Duodenal mucosa (tissue), 2 donors: ENCODE measurements around the gene OR51B4.

Source experiments
- H3K27ac ChIP-seq: one replicate; pipeline ENCODE4 v1.7.0; 2013; ENCODE audit warnings: low read depth, low read length
- H3K27me3 ChIP-seq, 2 donors: one replicate each; pipeline ENCODE4 v1.7.0; 2013; ENCODE audit warnings: low read length in 2 of 2, control low read depth in 1 of 2; ENCODE audit not compliant: insufficient read depth in 2 of 2, control insufficient read depth in 1 of 2
- H3K36me3 ChIP-seq, 2 donors: one replicate each; pipeline ENCODE4 v1.7.0; 2013; ENCODE audit warnings: low read length in 2 of 2, control low read depth in 1 of 2; ENCODE audit not compliant: insufficient read depth in 2 of 2, control insufficient read depth in 1 of 2
- H3K4me1 ChIP-seq, 2 donors: one replicate each; pipeline ENCODE4 v1.7.0; 2013; ENCODE audit warnings: low read length in 2 of 2, control low read depth in 1 of 2; ENCODE audit not compliant: insufficient read depth in 2 of 2, control insufficient read depth in 1 of 2
- H3K4me3 ChIP-seq, 2 donors: one replicate each; pipeline ENCODE4 v1.7.0; 2013; ENCODE audit warnings: low read length in 2 of 2, low read depth in 1 of 2
- H3K9ac ChIP-seq, 2 donors: one replicate each; pipeline ENCODE4 v1.7.0; 2013; ENCODE audit warnings: low read length in 2 of 2, low read depth in 1 of 2
- H3K9me3 ChIP-seq, 2 donors: one replicate each; pipeline ENCODE4 v1.7.0; 2013; ENCODE audit warnings: low read length in 2 of 2, control low read depth in 1 of 2; ENCODE audit not compliant: control insufficient read depth in 1 of 2

The OR51B4 gene

GRCh38 chr11:5285703-5286340 lies 15.9 kb downstream of the OR51B4 start:
- Histone ChIP-seq H3K9me3 (no peaks in the 10 kb centered on the region), H3K36me3 (no peaks in the 10 kb centered on the region), H3K9ac (no peak overlapping the region), H3K27ac (no peak overlapping the region), H3K4me3 (no peak overlapping the region), H3K27me3 (no peaks in the 10 kb centered on the region), H3K4me1 (no peaks in the 10 kb centered on the region)

GRCh38 chr11:5284637-5285036 lies 17.1 kb downstream of the OR51B4 start:
- H3K36me3 ChIP-seq, result no peaks in the 10 kb centered on the region
- no peak overlapping the region for H3K4me3 ChIP-seq
- no peak overlapping the region for H3K27ac ChIP-seq
- H3K4me1 ChIP-seq, result no peaks in the 10 kb centered on the region
- H3K9me3 ChIP-seq, result no peaks in the 10 kb centered on the region
- H3K9ac ChIP-seq, result no peak overlapping the region
- no peaks in the 10 kb centered on the region for H3K27me3 ChIP-seq

GRCh38 chr11:5283882-5284281 lies 17.9 kb downstream of the OR51B4 start:
- no peak overlapping the region for H3K4me3 ChIP-seq
- no peak overlapping the region for H3K9ac ChIP-seq
- no peaks in the 10 kb centered on the region for H3K9me3 ChIP-seq
- no peaks in the 10 kb centered on the region for H3K27me3 ChIP-seq
- H3K4me1 ChIP-seq, result no peaks in the 10 kb centered on the region
- no peak overlapping the region for H3K27ac ChIP-seq
- no peaks in the 10 kb centered on the region for H3K36me3 ChIP-seq

GRCh38 chr11:5283086-5283485 lies 18.7 kb downstream of the OR51B4 start:
- no peak overlapping the region for H3K27ac ChIP-seq
- no peaks in the 10 kb centered on the region for H3K4me1 ChIP-seq
- H3K9me3 ChIP-seq, result no peaks in the 10 kb centered on the region
- no peaks in the 10 kb centered on the region for H3K27me3 ChIP-seq
- no peak overlapping the region for H3K9ac ChIP-seq
- H3K4me3 ChIP-seq, result no peak overlapping the region
- no peaks in the 10 kb centered on the region for H3K36me3 ChIP-seq

- no peaks in the 10 kb centered on the region for H3K4me1 ChIP-seq
- no peaks in the 10 kb centered on the region for H3K27me3 ChIP-seq
- H3K36me3 ChIP-seq, result no peaks in the 10 kb centered on the region
- H3K4me3 ChIP-seq, result no peak overlapping the region
- no peaks in the 10 kb centered on the region for H3K9me3 ChIP-seq
- H3K9ac ChIP-seq, result no peak overlapping the region
- H3K27ac ChIP-seq, result no peak overlapping the region
These were observed 19.1 kb downstream of the OR51B4 start for GRCh38 chr11:5282628-5283027.

- no peaks in the 10 kb centered on the region for H3K9me3 ChIP-seq
- H3K4me3 ChIP-seq, result no peak overlapping the region
- H3K36me3 ChIP-seq, result no peaks in the 10 kb centered on the region
- no peak overlapping the region for H3K9ac ChIP-seq
- H3K27ac ChIP-seq, result no peak overlapping the region
- no peaks in the 10 kb centered on the region for H3K27me3 ChIP-seq
- no peaks in the 10 kb centered on the region for H3K4me1 ChIP-seq
These were observed 20.1 kb downstream of the OR51B4 start for GRCh38 chr11:5281596-5281995.

GRCh38 chr11:5280582-5281102 lies 21.1 kb downstream of the OR51B4 start:
- Histone ChIP-seq H3K4me3 (no peak overlapping the region), H3K27ac (no peak overlapping the region), H3K4me1 (no peaks in the 10 kb centered on the region), H3K27me3 (no peaks in the 10 kb centered on the region), H3K36me3 (no peaks in the 10 kb centered on the region), H3K9me3 (no peaks in the 10 kb centered on the region), H3K9ac (no peak overlapping the region)

- no peaks in the 10 kb centered on the region for H3K4me1 ChIP-seq
- H3K27me3 ChIP-seq, result no peaks in the 10 kb centered on the region
- no peak overlapping the region for H3K9ac ChIP-seq
- no peaks in the 10 kb centered on the region for H3K9me3 ChIP-seq
- no peak overlapping the region for H3K27ac ChIP-seq
- no peaks in the 10 kb centered on the region for H3K36me3 ChIP-seq
- H3K4me3 ChIP-seq, result no peak overlapping the region
These were observed 22.2 kb downstream of the OR51B4 start for GRCh38 chr11:5279471-5280090.

- H3K4me1 ChIP-seq, result no peaks in the 10 kb centered on the region
- no peak overlapping the region for H3K4me3 ChIP-seq
- no peak overlapping the region for H3K27ac ChIP-seq
- H3K36me3 ChIP-seq, result no peaks in the 10 kb centered on the region
- no peaks in the 10 kb centered on the region for H3K9me3 ChIP-seq
- H3K9ac ChIP-seq, result no peak overlapping the region
- H3K27me3 ChIP-seq, result no peaks in the 10 kb centered on the region
These were observed 23.9 kb downstream of the OR51B4 start for GRCh38 chr11:5277807-5278382.

- H3K4me3 ChIP-seq, result no peak overlapping the region
- no peaks in the 10 kb centered on the region for H3K4me1 ChIP-seq
- H3K27ac ChIP-seq, result no peak overlapping the region
- H3K9ac ChIP-seq, result no peak overlapping the region
- H3K36me3 ChIP-seq, result no peaks in the 10 kb centered on the region
- H3K9me3 ChIP-seq, result no peaks in the 10 kb centered on the region
- H3K27me3 ChIP-seq, result no peaks in the 10 kb centered on the region
These were observed 25.0 kb downstream of the OR51B4 start for GRCh38 chr11:5276697-5277096.
